A549 (cell line): Measurements from ENCODE around the gene GPATCH2. TPM values are rescaled to one million over a fixed set of nuclear protein-coding genes. Genes with fewer than 3 reads are reported as not detected.
"Not testable (repeated sequence)": the region's sequence is repeated elsewhere in the genome, so short reads cannot be mapped to it uniquely, and the experiment has no call there.

Source experiments
- ATAC-seq, 2 experiments: fragments of 200-7000 bp in 1 of 2; fragments of >200 bp in 1 of 2; cut with Nextera tagmentation in 1 of 2; cut with Tn5 transposase in 1 of 2; 3 replicates each; pipeline versions ENCODE4 v1.8.0 to v1.9.1; 2018 to 2020; ENCODE audit warnings: mild to moderate bottlenecking in 1 of 2, moderate library complexity in 1 of 2
- CTCF ChIA-PET: fragments of 300-600 bp; sonication (Branson Sonifier 250); formaldehyde crosslinking; extraction: SDS; loops from one replicate; lab custom pipeline; 2021; ENCODE audit warnings: antibody characterized with exemption, inconsistent platforms; lab: Yijun Ruan, JAX
- POLR2A ChIA-PET: fragments of 350-600 bp; formaldehyde crosslinking; extraction: SDS; loops from one replicate; lab custom pipeline; 2021; ENCODE audit warnings: antibody characterized with exemption, inconsistent platforms; lab: Yijun Ruan, JAX
- DNase-seq, 2 experiments: peaks; one replicate each; pipeline versions ENCODE4 v3.0.0 to v3.0.0-alpha.2; 2011 to 2016; ENCODE audit warnings: low read depth in 1 of 2, low spot score in 1 of 2
- FAIRE-seq: peaks from 2 replicates; lab custom pipeline; 2011; peaks lifted over from hg19 to GRCh38; lab: Jason Lieb, UNC
- H3K27ac ChIP-seq, 2 experiments: fragments of >200 bp; sonication (Bioruptor Twin); formaldehyde crosslinking; 3 replicates each; pipeline ENCODE4 v1.5.1; 2016 to 2017
- H3K4me1 ChIP-seq: fragments of >200 bp; sonication (Bioruptor Twin); formaldehyde crosslinking; 3 replicates; pipeline ENCODE4 v1.6.1; 2016
- H3K4me2 ChIP-seq: fragments of >200 bp; sonication (Bioruptor Twin); formaldehyde crosslinking; 3 replicates; pipeline ENCODE4 v1.6.1; 2016
- H3K4me3 ChIP-seq: fragments of >200 bp; sonication (Bioruptor Twin); formaldehyde crosslinking; 3 replicates; pipeline ENCODE4 v1.5.1; 2016
- H3K9me3 ChIP-seq: fragments of >200 bp; sonication (Bioruptor Twin); formaldehyde crosslinking; 3 replicates; pipeline ENCODE4 v1.6.1; 2016
- BHLHE40 ChIP-seq: IDR thresholded peaks from 2 replicates; pipeline ENCODE4 v1.6.1; 2012; ENCODE audit warnings: low read depth, low read length, inconsistent platforms
- CEBPB ChIP-seq, 2 experiments: fragments of >200 bp in 1 of 2; sonication (Bioruptor Twin) in 1 of 2; formaldehyde crosslinking in 1 of 2; IDR thresholded peaks; 2 replicates each; pipeline ENCODE4 v1.6.1; 2012 to 2016
- CHD2 ChIP-seq: fragments of 150-350 bp; IDR thresholded peaks from 2 replicates; pipeline ENCODE4 v1.6.1; 2014; ENCODE audit warnings: low read length; ENCODE audit not compliant: partially characterized antibody
- EHMT2 ChIP-seq: fragments of 200-600 bp; sonication (generic); IDR thresholded peaks from 2 replicates; pipeline ENCODE4 v1.6.1; 2016; ENCODE audit warnings: antibody characterized with exemption, low read depth, mild to moderate bottlenecking, moderate library complexity
- FOSB ChIP-seq: fragments of 250-450 bp; sonication (Bioruptor Pico); IDR thresholded peaks from 2 replicates; pipeline ENCODE4 v1.5.0; 2020; ENCODE audit warnings: mild to moderate bottlenecking, moderate library complexity
- FOXS1 ChIP-seq: fragments of 250-450 bp; sonication (Bioruptor Pico); IDR thresholded peaks from 2 replicates; pipeline ENCODE4 v1.5.0; 2020; ENCODE audit warnings: mild to moderate bottlenecking, moderate library complexity
- GATA3 ChIP-seq: IDR thresholded peaks from 2 replicates; pipeline ENCODE4 v1.6.1; 2012; ENCODE audit warnings: borderline replicate concordance
- HEYL ChIP-seq: fragments of 250-450 bp; sonication (Bioruptor Pico); IDR thresholded peaks from 2 replicates; pipeline ENCODE4 v1.8.0; 2021; ENCODE audit warnings: mild to moderate bottlenecking, moderate library complexity
- KDM5A ChIP-seq: fragments of 200-600 bp; sonication (generic); IDR thresholded peaks from 2 replicates; pipeline ENCODE4 v1.6.1; 2016; ENCODE audit warnings: antibody characterized with exemption, mild to moderate bottlenecking
- MAFK ChIP-seq: fragments of 450-650 bp; IDR thresholded peaks from 2 replicates; pipeline ENCODE4 v1.6.1; 2014; ENCODE audit not compliant: partially characterized antibody
- NPAS2 ChIP-seq: fragments of 250-450 bp; sonication (Bioruptor Pico); IDR thresholded peaks from 2 replicates; pipeline ENCODE4 v1.8.0; 2022; ENCODE audit warnings: mild to moderate bottlenecking, moderate library complexity, borderline replicate concordance
- POLR2AphosphoS2 ChIP-seq: conservative IDR thresholded peaks from 2 replicates; pipeline ENCODE4 v1.6.1; 2012; ENCODE audit warnings: low read length, improper control_type of control experiment, inconsistent platforms
- SMC3 ChIP-seq: fragments of >200 bp; sonication (Bioruptor Twin); formaldehyde crosslinking; IDR thresholded peaks from 3 replicates; pipeline ENCODE4 v1.6.1; 2018; ENCODE audit warnings: inconsistent platforms
- SREBF2 ChIP-seq: fragments of 450-650 bp; IDR thresholded peaks from 2 replicates; pipeline ENCODE4 v1.6.1; 2014; ENCODE audit warnings: mild to moderate bottlenecking, moderate library complexity
- TFCP2L1 ChIP-seq: fragments of 250-450 bp; sonication (Bioruptor Pico); IDR thresholded peaks from 2 replicates; pipeline ENCODE4 v1.5.0; 2021; ENCODE audit warnings: mild to moderate bottlenecking
- ZC3H11A ChIP-seq: fragments of 450-650 bp; IDR thresholded peaks from 2 replicates; pipeline ENCODE4 v1.6.1; 2014; ENCODE audit warnings: antibody characterized with exemption, mild to moderate bottlenecking
- WGBS: methylation state at CpG from one replicate; pipeline ENCODE4 v1.1.6; 2017; ENCODE audit errors: missing lambda C conversion rate; 5-methylcytosine and 5-hydroxymethylcytosine counted together
- polyA plus RNA-seq, 4 experiments: library from polyadenylated mRNA; depleted of rRNA in 3 of 4; stranded (reverse); fragments of >200 nt; fragmentation: RNase III in 1 of 4; extraction: RNeasy Plus Mini Kit Qiagen cat#74134 plus additional on column Dnase treatment in 1 of 4; gene quantifications; 2 replicates in 3 of 4; 3 replicates in 1 of 4; pipeline ENCODE4 v1.2.3, GENCODE V29; 2011 to 2017
- TF ChIP-seq, protein P1 (sequence below): fragments of 150-350 bp; IDR thresholded peaks from 2 replicates; pipeline ENCODE4 v1.6.1; 2014; ENCODE audit warnings: low read depth, mild to moderate bottlenecking, low read length
- TF ChIP-seq, protein P2 (sequence below): fragments of >200 bp; sonication (Bioruptor Twin); formaldehyde crosslinking; IDR thresholded peaks from 3 replicates; pipeline ENCODE4 v1.5.1; 2016
- TF ChIP-seq, protein P3 (sequence below): fragments of >200 bp; sonication (Bioruptor Twin); formaldehyde crosslinking; IDR thresholded peaks from 2 replicates; pipeline ENCODE4 v1.6.1; 2016
- TF ChIP-seq, protein P4 (sequence below): IDR thresholded peaks from 2 replicates; pipeline ENCODE4 v1.6.1; 2012
- TF ChIP-seq, protein P5 (sequence below): fragments of 250-450 bp; sonication (Bioruptor Pico); IDR thresholded peaks from 2 replicates; pipeline ENCODE4 v1.5.0; 2021; ENCODE audit warnings: mild to moderate bottlenecking, moderate library complexity, borderline replicate concordance

Gene GPATCH2
- polyA plus RNA-seq, 2 of the 4 experiments (the other 2 are of a cell fraction) = 10.8 to 18.6 TPM

DNA sequence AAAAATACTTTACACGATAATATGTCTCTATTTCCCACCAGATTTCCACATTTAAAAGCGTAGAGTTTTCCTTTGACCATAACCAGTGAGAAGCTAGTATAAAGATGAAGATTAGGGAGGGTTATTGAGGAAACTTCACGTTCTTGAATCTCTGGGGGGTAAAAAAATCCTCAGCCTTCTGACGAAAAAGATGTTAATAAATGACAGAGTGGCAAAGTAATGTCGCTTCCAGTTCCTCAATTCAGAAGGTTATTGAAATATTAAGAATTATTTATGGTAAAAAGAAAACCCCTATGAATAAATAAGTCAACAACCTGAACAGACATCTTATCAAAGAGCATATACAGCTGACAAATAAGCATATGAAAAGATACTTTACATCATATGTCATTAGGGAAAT, 241.0 kb downstream of the GPATCH2 start:
- no peak overlapping the region for H3K4me2 ChIP-seq
- ChIA-PET CTCF (interaction anchor here (0.7 kb wide), 1 partner anchor 26 kb away, joined by 4 read pairs; no protein-coding TSS in a partner anchor), POLR2A (no interaction called here)
- TF ChIP-seq CEBPB (IDR thresholded peaks at IDR 0.05) (no peak), ZC3H11A (no peak), CHD2 (no peak), KDM5A (no peak), TFCP2L1 (CRISPR knock-in tag) (no peak), BHLHE40 (no peak), NPAS2 (no peak), MAFK (no peak), GATA3 (no peak), SMC3 (no peak), POLR2AphosphoS2 (no peak), FOSB (no peak), HEYL (CRISPR knock-in tag) (no peak), SREBF2 (no peak), EHMT2 (no peak)
- TF ChIP-seq, protein P1, sequence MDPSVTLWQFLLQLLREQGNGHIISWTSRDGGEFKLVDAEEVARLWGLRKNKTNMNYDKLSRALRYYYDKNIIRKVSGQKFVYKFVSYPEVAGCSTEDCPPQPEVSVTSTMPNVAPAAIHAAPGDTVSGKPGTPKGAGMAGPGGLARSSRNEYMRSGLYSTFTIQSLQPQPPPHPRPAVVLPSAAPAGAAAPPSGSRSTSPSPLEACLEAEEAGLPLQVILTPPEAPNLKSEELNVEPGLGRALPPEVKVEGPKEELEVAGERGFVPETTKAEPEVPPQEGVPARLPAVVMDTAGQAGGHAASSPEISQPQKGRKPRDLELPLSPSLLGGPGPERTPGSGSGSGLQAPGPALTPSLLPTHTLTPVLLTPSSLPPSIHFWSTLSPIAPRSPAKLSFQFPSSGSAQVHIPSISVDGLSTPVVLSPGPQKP = no peak
- TF ChIP-seq, protein P2, sequence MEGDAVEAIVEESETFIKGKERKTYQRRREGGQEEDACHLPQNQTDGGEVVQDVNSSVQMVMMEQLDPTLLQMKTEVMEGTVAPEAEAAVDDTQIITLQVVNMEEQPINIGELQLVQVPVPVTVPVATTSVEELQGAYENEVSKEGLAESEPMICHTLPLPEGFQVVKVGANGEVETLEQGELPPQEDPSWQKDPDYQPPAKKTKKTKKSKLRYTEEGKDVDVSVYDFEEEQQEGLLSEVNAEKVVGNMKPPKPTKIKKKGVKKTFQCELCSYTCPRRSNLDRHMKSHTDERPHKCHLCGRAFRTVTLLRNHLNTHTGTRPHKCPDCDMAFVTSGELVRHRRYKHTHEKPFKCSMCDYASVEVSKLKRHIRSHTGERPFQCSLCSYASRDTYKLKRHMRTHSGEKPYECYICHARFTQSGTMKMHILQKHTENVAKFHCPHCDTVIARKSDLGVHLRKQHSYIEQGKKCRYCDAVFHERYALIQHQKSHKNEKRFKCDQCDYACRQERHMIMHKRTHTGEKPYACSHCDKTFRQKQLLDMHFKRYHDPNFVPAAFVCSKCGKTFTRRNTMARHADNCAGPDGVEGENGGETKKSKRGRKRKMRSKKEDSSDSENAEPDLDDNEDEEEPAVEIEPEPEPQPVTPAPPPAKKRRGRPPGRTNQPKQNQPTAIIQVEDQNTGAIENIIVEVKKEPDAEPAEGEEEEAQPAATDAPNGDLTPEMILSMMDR = no peak
- TF ChIP-seq, protein P3, sequence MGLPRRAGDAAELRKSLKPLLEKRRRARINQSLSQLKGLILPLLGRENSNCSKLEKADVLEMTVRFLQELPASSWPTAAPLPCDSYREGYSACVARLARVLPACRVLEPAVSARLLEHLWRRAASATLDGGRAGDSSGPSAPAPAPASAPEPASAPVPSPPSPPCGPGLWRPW = no peak
- ATAC-seq (no peak), DNase-seq (no peak), FAIRE-seq (no peak)
- no peak overlapping the region for H3K27ac ChIP-seq
- 23% methylated on average over 5 of the region's 5 CpGs for WGBS
- H3K9me3 ChIP-seq = no peaks in the 10 kb centered on the region
- no peak overlapping the region for H3K4me3 ChIP-seq
- H3K4me1 ChIP-seq = no peaks in the 10 kb centered on the region

DNA sequence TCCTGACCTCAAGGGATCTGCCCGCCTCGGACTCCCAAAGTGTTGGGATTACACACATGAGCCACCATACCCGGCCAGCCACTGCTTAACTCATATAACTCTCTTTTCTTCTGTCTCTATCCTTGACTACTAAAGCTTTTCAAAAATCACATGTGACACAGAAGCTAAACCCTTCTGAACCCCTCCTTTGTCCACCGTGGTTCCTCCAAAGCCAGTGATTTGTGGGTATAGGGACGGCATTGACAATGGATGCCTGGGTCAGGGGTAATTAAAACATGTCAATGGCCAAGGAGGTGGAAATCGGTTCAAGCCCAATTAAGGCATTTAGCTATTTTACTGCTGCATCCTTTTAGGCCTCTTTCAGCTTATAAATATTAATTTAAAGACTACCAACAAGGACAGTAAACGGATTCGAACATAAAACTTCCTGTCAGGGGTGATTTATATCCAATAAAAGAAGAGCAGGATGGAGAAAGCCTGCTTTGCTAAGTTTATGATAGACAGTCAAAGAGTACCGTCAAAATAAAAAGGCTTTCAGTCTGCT, 242.3 kb downstream of the GPATCH2 start:
- no peaks in the 10 kb centered on the region for H3K9me3 ChIP-seq
- FAIRE-seq (no peak), ATAC-seq (no peak), DNase-seq (no peak)
- WGBS = 43% methylated on average over 9 of the region's 9 CpGs
- H3K4me1 ChIP-seq = no peaks in the 10 kb centered on the region
- no peak for TF ChIP-seq FOXS1
- TF ChIP-seq, protein P2 = no peak
- TF ChIP-seq, protein P4, sequence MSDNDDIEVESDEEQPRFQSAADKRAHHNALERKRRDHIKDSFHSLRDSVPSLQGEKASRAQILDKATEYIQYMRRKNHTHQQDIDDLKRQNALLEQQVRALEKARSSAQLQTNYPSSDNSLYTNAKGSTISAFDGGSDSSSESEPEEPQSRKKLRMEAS = no peak
- TF ChIP-seq, protein P5, sequence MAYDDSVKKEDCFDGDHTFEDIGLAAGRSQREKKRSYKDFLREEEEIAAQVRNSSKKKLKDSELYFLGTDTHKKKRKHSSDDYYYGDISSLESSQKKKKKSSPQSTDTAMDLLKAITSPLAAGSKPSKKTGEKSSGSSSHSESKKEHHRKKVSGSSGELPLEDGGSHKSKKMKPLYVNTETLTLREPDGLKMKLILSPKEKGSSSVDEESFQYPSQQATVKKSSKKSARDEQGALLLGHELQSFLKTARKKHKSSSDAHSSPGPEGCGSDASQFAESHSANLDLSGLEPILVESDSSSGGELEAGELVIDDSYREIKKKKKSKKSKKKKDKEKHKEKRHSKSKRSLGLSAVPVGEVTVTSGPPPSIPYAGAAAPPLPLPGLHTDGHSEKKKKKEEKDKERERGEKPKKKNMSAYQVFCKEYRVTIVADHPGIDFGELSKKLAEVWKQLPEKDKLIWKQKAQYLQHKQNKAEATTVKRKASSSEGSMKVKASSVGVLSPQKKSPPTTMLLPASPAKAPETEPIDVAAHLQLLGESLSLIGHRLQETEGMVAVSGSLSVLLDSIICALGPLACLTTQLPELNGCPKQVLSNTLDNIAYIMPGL = no peak
- ChIA-PET CTCF (no interaction called here), POLR2A (no interaction called here)
- no peak overlapping the region for H3K4me3 ChIP-seq
- no peak overlapping the region for H3K4me2 ChIP-seq
- H3K27ac ChIP-seq = no peak overlapping the region

DNA sequence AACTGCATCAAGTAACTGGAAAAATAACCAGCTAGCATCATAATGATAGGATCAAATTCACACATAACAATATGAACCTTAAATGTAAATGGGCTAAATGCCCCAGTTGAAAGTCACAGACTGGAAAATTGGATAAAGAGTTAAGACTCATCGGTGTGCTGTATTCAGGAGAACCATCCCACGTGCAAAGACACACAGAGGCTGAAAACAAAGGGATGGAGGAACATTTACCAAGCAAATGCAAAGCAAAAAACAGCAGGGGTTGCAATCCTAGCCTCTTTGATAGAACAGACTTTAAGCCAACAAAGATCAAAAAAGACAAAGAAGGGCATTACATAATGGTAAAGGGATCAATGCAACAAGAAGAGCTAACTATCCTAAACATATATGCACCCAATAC, 249.1 kb downstream of the GPATCH2 start:
- H3K4me1 ChIP-seq, H3K27ac ChIP-seq, ATAC-seq, H3K4me2 ChIP-seq, DNase-seq, POLR2A ChIA-PET, H3K4me3 ChIP-seq, CTCF ChIA-PET, H3K9me3 ChIP-seq, FAIRE-seq: not testable (repeated sequence)
- 2% methylated on average over 2 of the region's 2 CpGs for WGBS

DNA sequence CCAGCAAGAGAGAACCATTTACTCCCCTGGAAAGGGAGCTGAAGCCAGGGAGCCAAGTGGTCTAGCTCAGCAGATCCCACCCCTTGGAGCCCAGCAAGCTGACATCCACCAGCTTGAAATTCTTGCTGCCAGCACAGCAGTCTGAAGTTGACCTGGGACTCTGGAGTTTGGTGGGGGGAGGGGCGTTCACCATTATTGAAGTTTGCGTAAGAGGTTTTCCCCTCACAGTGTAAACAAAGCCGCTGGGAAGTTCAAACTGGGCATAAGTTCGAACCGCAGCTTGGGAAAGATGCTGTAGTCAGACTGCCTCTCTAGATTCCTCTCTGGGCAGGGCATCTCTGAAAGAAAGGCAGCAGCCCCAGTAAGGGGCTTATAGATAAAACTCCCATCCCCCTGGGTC, 251.1 kb downstream of the GPATCH2 start:
- POLR2A ChIA-PET, H3K27ac ChIP-seq, H3K4me3 ChIP-seq, ATAC-seq, H3K9me3 ChIP-seq, H3K4me1 ChIP-seq, H3K4me2 ChIP-seq, FAIRE-seq: not testable (repeated sequence)
- 11% methylated on average over 4 of the region's 5 CpGs for WGBS
- CTCF ChIA-PET = interaction anchor here (0.6 to 1.8 kb wide), 2 partner anchors 17 to 576 kb away, joined by 3 to 4 read pairs; no protein-coding TSS in a partner anchor
- peak in 1 of 2 experiments; percentile 22 for DNase-seq
